Keratinocyte (primary cell): ENCODE results near the gene BTBD1. TPM values are rescaled to one million over a fixed set of nuclear protein-coding genes. Genes with fewer than 3 reads are reported as not detected.

Experiments used
- DNase-seq: peaks from one replicate; pipeline ENCODE4 v3.0.0-alpha.2; 2011; ENCODE audit warnings: low read depth, missing footprints, low spot score
- FAIRE-seq: peaks from 2 replicates; lab custom pipeline; 2011; peaks lifted over from hg19 to GRCh38; lab: Jason Lieb, UNC
- H2AFZ ChIP-seq: 2 replicates; pipeline ENCODE4 v1.6.0; 2012; ENCODE audit warnings: low read length, control low read depth, inconsistent platforms; ENCODE audit not compliant: control insufficient read depth
- H3K27ac ChIP-seq: 2 replicates; pipeline ENCODE4 v1.5.1; 2011; ENCODE audit warnings: low read length; ENCODE audit not compliant: control insufficient read depth, insufficient read depth
- H3K27me3 ChIP-seq: 3 replicates; pipeline ENCODE4 v1.6.0; 2011; ENCODE audit warnings: low read length; ENCODE audit not compliant: control insufficient read depth, insufficient read depth; ENCODE audit errors: extremely low read depth
- H3K36me3 ChIP-seq, 2 experiments: 2 replicates in 1 of 2; 3 replicates in 1 of 2; pipeline ENCODE4 v1.5.1; 2011; ENCODE audit warnings: low read length in 2 of 2, mild to moderate bottlenecking in 1 of 2; ENCODE audit not compliant: control insufficient read depth in 2 of 2, insufficient read depth in 2 of 2; ENCODE audit errors: extremely low read depth in 1 of 2
- H3K4me1 ChIP-seq: 3 replicates; pipeline ENCODE4 v1.5.1; 2011; ENCODE audit warnings: low read length; ENCODE audit not compliant: control insufficient read depth, insufficient read depth; ENCODE audit errors: extremely low read depth
- H3K4me2 ChIP-seq: 3 replicates; pipeline ENCODE4 v1.6.0; 2011; ENCODE audit warnings: low read depth, low read length; ENCODE audit not compliant: control insufficient read depth, insufficient read depth; ENCODE audit errors: extremely low read depth
- H3K4me3 ChIP-seq, 3 experiments: fragments of 200-600 bp in 1 of 3; sonication (generic) in 1 of 3; 2 replicates in 2 of 3; 3 replicates in 1 of 3; pipeline ENCODE4 v1.5.1; 2011 to 2016; ENCODE audit warnings: low read length in 3 of 3, mild to moderate bottlenecking in 3 of 3, control low read depth in 2 of 3, inconsistent platforms in 1 of 3, low read depth in 1 of 3, mixed read lengths in 1 of 3, mixed run types in 1 of 3, moderate library complexity in 1 of 3; ENCODE audit not compliant: control insufficient read depth in 2 of 3, insufficient read depth in 2 of 3; ENCODE audit errors: extremely low read depth in 1 of 3
- H3K79me2 ChIP-seq: 2 replicates; pipeline ENCODE4 v1.6.0; 2012; ENCODE audit warnings: low read length; ENCODE audit not compliant: control insufficient read depth, insufficient read depth
- H3K9ac ChIP-seq: 3 replicates; pipeline ENCODE4 v1.6.0; 2011; ENCODE audit warnings: low read length; ENCODE audit not compliant: control insufficient read depth, insufficient read depth; ENCODE audit errors: extremely low read depth
- H3K9me1 ChIP-seq: 3 replicates; pipeline ENCODE4 v1.6.0; 2011; ENCODE audit warnings: low read length; ENCODE audit not compliant: control insufficient read depth, insufficient read depth; ENCODE audit errors: extremely low read depth
- H3K9me3 ChIP-seq: 2 replicates; pipeline ENCODE4 v1.5.1; 2012; ENCODE audit warnings: low read depth, low read length; ENCODE audit not compliant: control insufficient read depth
- H4K20me1 ChIP-seq: 3 replicates; pipeline ENCODE4 v1.6.0; 2011; ENCODE audit warnings: low read length; ENCODE audit not compliant: control insufficient read depth, insufficient read depth; ENCODE audit errors: extremely low read depth
- EZH2 ChIP-seq: IDR thresholded peaks from one replicate; pipeline ENCODE4 v1.6.1; 2012; ENCODE audit warnings: inconsistent platforms, mild to moderate bottlenecking, low read length, moderate library complexity
- dilution Hi-C: fragments of 300-500 bp; cut with MboI; formaldehyde crosslinking; loops from one replicate; pipeline ENCODE4 v1.7.0; 2020; ENCODE audit warnings: low sequenced_read_pairs; ENCODE audit not compliant: extremely low pct_ligation_motif_present
- polyA plus RNA-seq, 5 experiments: library from polyadenylated mRNA; depleted of rRNA in 3 of 5; stranded (reverse) in 3 of 5; stranded (forward) in 1 of 5; unstranded in 1 of 5; fragments of >200 nt; gene quantifications; 1 replicate in 1 of 5; 2 replicates in 3 of 5; 3 replicates in 1 of 5; pipeline versions ENCODE4 v1.2.1 to v1.2.3, GENCODE V29; 2011 to 2012; ENCODE audit warnings: missing spikeins in 2 of 5, low read depth in 1 of 5, low replicate concordance in 1 of 5
- TF ChIP-seq, protein P1 (sequence below), 3 experiments: IDR thresholded peaks in 1 of 3; conservative IDR thresholded peaks in 1 of 3; optimal IDR thresholded peaks in 1 of 3; 2 replicates in 2 of 3; 3 replicates in 1 of 3; pipeline versions ENCODE3 to v1.5.1; 2011; ENCODE audit warnings: low read length in 3 of 3, mild to moderate bottlenecking in 3 of 3, moderate library complexity in 2 of 3, control low read depth in 1 of 3, inconsistent platforms in 1 of 3; ENCODE audit not compliant: insufficient read depth in 2 of 3; ENCODE audit errors: extremely low read depth in 1 of 3

The BTBD1 gene
- polyA plus RNA-seq, 1 donor (not counting 4 experiments of a cell fraction or from before 2014, with no cell fraction given) = 70.5 TPM

DNA sequence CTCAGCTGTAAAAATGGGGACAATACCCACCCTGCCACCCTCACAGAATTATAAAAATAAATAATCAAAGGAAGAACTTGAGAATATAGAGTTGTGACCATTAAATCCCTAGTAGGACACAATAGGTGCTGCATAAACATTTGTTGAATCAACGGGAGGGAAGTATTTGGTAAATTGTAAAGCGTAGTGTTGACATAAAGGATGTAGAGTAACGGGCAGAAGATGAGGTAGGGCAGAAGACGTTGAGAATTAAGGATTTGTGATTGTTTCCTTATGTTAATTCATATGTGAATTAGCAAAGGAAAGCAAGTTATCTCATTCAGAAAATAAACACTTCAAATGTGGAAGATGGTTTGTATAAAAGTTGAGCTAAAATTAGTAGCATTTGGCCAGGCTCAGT lies 73.9 kb downstream of the BTBD1 start:
- TF ChIP-seq, protein P1, sequence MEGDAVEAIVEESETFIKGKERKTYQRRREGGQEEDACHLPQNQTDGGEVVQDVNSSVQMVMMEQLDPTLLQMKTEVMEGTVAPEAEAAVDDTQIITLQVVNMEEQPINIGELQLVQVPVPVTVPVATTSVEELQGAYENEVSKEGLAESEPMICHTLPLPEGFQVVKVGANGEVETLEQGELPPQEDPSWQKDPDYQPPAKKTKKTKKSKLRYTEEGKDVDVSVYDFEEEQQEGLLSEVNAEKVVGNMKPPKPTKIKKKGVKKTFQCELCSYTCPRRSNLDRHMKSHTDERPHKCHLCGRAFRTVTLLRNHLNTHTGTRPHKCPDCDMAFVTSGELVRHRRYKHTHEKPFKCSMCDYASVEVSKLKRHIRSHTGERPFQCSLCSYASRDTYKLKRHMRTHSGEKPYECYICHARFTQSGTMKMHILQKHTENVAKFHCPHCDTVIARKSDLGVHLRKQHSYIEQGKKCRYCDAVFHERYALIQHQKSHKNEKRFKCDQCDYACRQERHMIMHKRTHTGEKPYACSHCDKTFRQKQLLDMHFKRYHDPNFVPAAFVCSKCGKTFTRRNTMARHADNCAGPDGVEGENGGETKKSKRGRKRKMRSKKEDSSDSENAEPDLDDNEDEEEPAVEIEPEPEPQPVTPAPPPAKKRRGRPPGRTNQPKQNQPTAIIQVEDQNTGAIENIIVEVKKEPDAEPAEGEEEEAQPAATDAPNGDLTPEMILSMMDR (optimal IDR thresholded peaks at IDR 0.05 in 1 of 3, IDR thresholded peaks at IDR 0.05 in 1 of 3, conservative IDR thresholded peaks at IDR 0.05 in 1 of 3; ENCODE audit: extremely low read depth in 1 of 3, insufficient read depth in 2 of 3, low read length in 3 of 3) = no peak
- no peak for TF ChIP-seq EZH2

DNA sequence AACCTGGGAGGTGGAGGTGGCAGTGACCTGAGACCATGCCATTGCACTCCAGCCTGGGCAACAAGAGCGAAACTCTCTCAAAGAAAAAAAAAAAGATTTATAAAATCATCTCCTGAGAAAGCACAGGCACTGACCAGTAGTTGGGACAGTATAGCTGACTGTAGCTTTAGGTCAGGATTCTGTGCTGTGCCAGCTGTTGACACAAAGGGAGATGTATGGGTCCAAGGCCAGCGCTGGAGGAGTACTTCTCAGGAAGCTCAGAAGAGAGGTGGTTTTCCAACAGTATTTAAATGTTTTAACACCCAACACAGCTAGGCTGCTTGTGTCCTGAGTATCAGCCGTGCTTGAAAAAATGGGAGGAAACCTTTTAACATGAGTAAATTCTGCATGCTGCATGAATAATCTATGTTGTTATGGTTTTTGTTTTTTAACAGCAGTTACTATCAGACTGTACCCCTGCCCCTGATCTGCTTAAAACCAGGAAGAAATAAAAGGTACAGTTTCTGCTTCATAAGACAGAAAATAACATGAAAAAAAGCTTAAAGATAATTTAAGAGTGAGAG lies 74.5 kb downstream of the BTBD1 start:
- no peaks in the 10 kb centered on the region for H4K20me1 ChIP-seq
- H3K27ac ChIP-seq = no peak overlapping the region
- no peaks in the 10 kb centered on the region for H3K27me3 ChIP-seq
- no peaks in the 10 kb centered on the region for H3K9me1 ChIP-seq
- dilution Hi-C loops = no loop called here
- no peak overlapping the region for H3K4me2 ChIP-seq
- peaks cover 4 to 8% of the 10 kb centered on the region in 2 experiments for H3K36me3 ChIP-seq
- TF ChIP-seq, protein P1 (optimal IDR thresholded peaks at IDR 0.05 in 1 of 3, IDR thresholded peaks at IDR 0.05 in 1 of 3, conservative IDR thresholded peaks at IDR 0.05 in 1 of 3; ENCODE audit: extremely low read depth in 1 of 3, insufficient read depth in 2 of 3, low read length in 3 of 3) = no peak
- no peak for TF ChIP-seq EZH2
- no peak overlapping the region for H3K4me3 ChIP-seq
- H3K4me1 ChIP-seq = no peaks in the 10 kb centered on the region
- H3K79me2 ChIP-seq = peaks cover under 1% of the 10 kb centered on the region
- DNase-seq (no peak), FAIRE-seq (no peak)
- no peak overlapping the region for H2AFZ ChIP-seq
- no peaks in the 10 kb centered on the region for H3K9me3 ChIP-seq
- no peak overlapping the region for H3K9ac ChIP-seq

More for the DNA sequence above, 73.9 kb downstream of the BTBD1 start:
- Histone ChIP-seq H3K27me3 (no peaks in the 10 kb centered on the region), H3K4me2 (no peak overlapping the region), H3K36me3 (peaks cover 4 to 8% of the 10 kb centered on the region in 2 experiments), H3K9me3 (no peaks in the 10 kb centered on the region), H3K4me1 (no peaks in the 10 kb centered on the region), H3K27ac (no peak overlapping the region), H3K79me2 (no peaks in the 10 kb centered on the region), H2AFZ (no peak overlapping the region), H3K9me1 (no peaks in the 10 kb centered on the region), H3K4me3 (no peak overlapping the region), H3K9ac (no peak overlapping the region), H4K20me1 (no peaks in the 10 kb centered on the region)
- DNase-seq (no peak), FAIRE-seq (no peak)
- dilution Hi-C loops = no loop called here
